D721Med (cell line): ENCODE data around the gene ZNF221.

Experiments
- DNase-seq: peaks from one replicate; pipeline ENCODE4 v3.0.0; 2011; ENCODE audit warnings: low spot score; ENCODE audit not compliant: insufficient read length
- FAIRE-seq: peaks from 2 replicates; lab custom pipeline; 2011; peaks lifted over from hg19 to GRCh38; lab: Jason Lieb, UNC
- CTCF ChIP-seq: IDR thresholded peaks from 2 replicates; pipeline ENCODE4 v1.5.1; 2012; ENCODE audit warnings: mild to moderate bottlenecking, control low read depth; ENCODE audit not compliant: insufficient read depth; ENCODE audit errors: missing control alignments

The ZNF221 gene

GRCh38 chr19:43957891-43958290 is 6.9 kb downstream of the ZNF221 start:
- TF ChIP-seq CTCF, result no peak
- FAIRE-seq, result no peak
- DNase-seq, result no peak

GRCh38 chr19:43960411-43960810 is 9.4 kb downstream of the ZNF221 start:
- DNase-seq (no peak), FAIRE-seq (no peak)
- no peak for TF ChIP-seq CTCF

GRCh38 chr19:43966079-43966694 is 15.2 kb downstream of the ZNF221 start:
- TF ChIP-seq CTCF, result no peak
- DNase-seq (no peak), FAIRE-seq (no peak)

- DNase-seq (no peak), FAIRE-seq (no peak)
- no peak for TF ChIP-seq CTCF
Measured at GRCh38 chr19:43976732-43977131, 25.7 kb downstream of the ZNF221 start.

- no peak for DNase-seq
- FAIRE-seq, result no peak
- no peak for TF ChIP-seq CTCF
Measured at GRCh38 chr19:43983544-43983911, 32.5 kb downstream of the ZNF221 start.

- TF ChIP-seq CTCF, result no peak
- FAIRE-seq (peak; percentile 60), DNase-seq (peak; percentile 39)
Measured at GRCh38 chr19:43983912-43984686, 33.1 kb downstream of the ZNF221 start, which contains the start of gene ZNF155. ZNF155 (plus strand) TSS chr19:43984188; CDS start chr19:43988544, 4,356 bp downstream.

GRCh38 chr19:43984687-43985000 is 33.6 kb downstream of the ZNF221 start:
- no peak for FAIRE-seq

More at GRCh38 chr19:43984687-43985000, 33.6 kb downstream of the ZNF221 start:
- no peak for DNase-seq
- no peak for TF ChIP-seq CTCF
